ENCODE results near the gene LRRC37B. TPM values are rescaled to one million over a fixed set of nuclear protein-coding genes. Genes with fewer than 3 reads are reported as not detected.
"Not testable (repeated sequence)": the region's sequence is repeated elsewhere in the genome, so short reads cannot be mapped to it uniquely, and the experiment has no call there.

LRRC37B gene
- total RNA-seq, 1 experiment from 2014 or later = 19.1 TPM

GRCh38 chr17:32061840-32062239 lies 54.7 kb downstream of the LRRC37B start:
- not testable (repeated sequence) for H2AK5ac ChIP-seq (ENCODE audit: insufficient read length, low read length); H3K4me2 ChIP-seq (ENCODE audit: insufficient read depth, insufficient read length, low read length); H4K91ac ChIP-seq (ENCODE audit: insufficient read length, low read depth, low read length); H3K27me3 ChIP-seq (ENCODE audit: insufficient read depth, low read length); H2BK20ac ChIP-seq (ENCODE audit: low read depth, low read length, poor library complexity, severe bottlenecking); H4K5ac ChIP-seq (ENCODE audit: insufficient read length, low read depth, low read length); H3K4me1 ChIP-seq (ENCODE audit: insufficient read depth, low read length); H2BK120ac ChIP-seq (ENCODE audit: low read depth, low read length, poor library complexity, severe bottlenecking); H3K9ac ChIP-seq (ENCODE audit: extremely low read depth, insufficient read length, low read length); H3K27ac ChIP-seq (ENCODE audit: insufficient read length, low read depth, low read length); H3K27me3 Mint-ChIP-seq (ENCODE audit: low read depth); H2AFZ ChIP-seq (ENCODE audit: low read length); H3K56ac ChIP-seq (ENCODE audit: insufficient read length, low read depth, low read length); H2BK12ac ChIP-seq (ENCODE audit: insufficient read length, low read depth, low read length); H3K23ac ChIP-seq (ENCODE audit: insufficient read length, low read depth, low read length); H3K79me2 ChIP-seq (ENCODE audit: insufficient read depth, low read length); H3K9me3 Mint-ChIP-seq; H3K9me3 ChIP-seq (ENCODE audit: control insufficient read depth, low read depth, low read length); H3K23me2 ChIP-seq (ENCODE audit: insufficient read length, low read depth, low read length, poor library complexity, severe bottlenecking); H4K8ac ChIP-seq (replicated peaks; ENCODE audit: insufficient read length, low read depth, low read length); H3K79me1 ChIP-seq (ENCODE audit: insufficient read depth, low read depth, low read length, poor library complexity, severe bottlenecking); H2BK15ac ChIP-seq (ENCODE audit: low read depth, low read length); H3T11ph ChIP-seq (ENCODE audit: low read length); H3K4ac ChIP-seq (ENCODE audit: low read depth, low read length); H2BK5ac ChIP-seq (ENCODE audit: insufficient read length, low read length); H3K36me3 Mint-ChIP-seq (ENCODE audit: insufficient read depth in 1 of 3, low read depth in 3 of 3); H4K20me1 ChIP-seq (ENCODE audit: control insufficient read depth, insufficient read depth, insufficient read length)
- Mint-ChIP-seq H3K4me3 (peak overlapping the region; percentile 35 to 68), H3K27ac (peak overlapping the region in 2 of 3 experiments; percentile 90 to 92; a peak in 2 of 7 replicates), H3K4me1 (peaks cover 3 to 17% of the 10 kb centered on the region in 2 experiments)
- peak; percentile 62 for DNase-seq
- Histone ChIP-seq H3K14ac (ENCODE audit: insufficient read depth, low read length) (peak overlapping the region; percentile 29; the same call in 1 of the 2 replicates), H3K18ac (ENCODE audit: insufficient read length, low read depth, low read length) (peak overlapping the region; percentile 75)
- no CpG with 5 or more reads among the region's 8 CpGs for WGBS (ENCODE audit: extremely low coverage, insufficient read length, low lambda C conversion rate)

GRCh38 chr17:32064091-32064490 lies 56.9 kb downstream of the LRRC37B start:
- not testable (repeated sequence) for H2BK12ac ChIP-seq (ENCODE audit: insufficient read length, low read depth, low read length); H3K56ac ChIP-seq (ENCODE audit: insufficient read length, low read depth, low read length); H3K79me2 ChIP-seq (ENCODE audit: insufficient read depth, low read length); H2BK120ac ChIP-seq (ENCODE audit: low read depth, low read length, poor library complexity, severe bottlenecking); H3K9ac ChIP-seq (ENCODE audit: extremely low read depth, insufficient read length, low read length); H3K27me3 ChIP-seq (ENCODE audit: insufficient read depth, low read length); H3K14ac ChIP-seq (ENCODE audit: insufficient read depth, low read length); H4K91ac ChIP-seq (ENCODE audit: insufficient read length, low read depth, low read length); H3K27ac ChIP-seq (ENCODE audit: insufficient read length, low read depth, low read length); H2BK5ac ChIP-seq (ENCODE audit: insufficient read length, low read length); H4K8ac ChIP-seq (replicated peaks; ENCODE audit: insufficient read length, low read depth, low read length); H3K27me3 Mint-ChIP-seq (ENCODE audit: low read depth); H3K23ac ChIP-seq (ENCODE audit: insufficient read length, low read depth, low read length); H3K4me1 ChIP-seq (ENCODE audit: insufficient read depth, low read length); H3K23me2 ChIP-seq (ENCODE audit: insufficient read length, low read depth, low read length, poor library complexity, severe bottlenecking); H3T11ph ChIP-seq (ENCODE audit: low read length); H3K36me3 Mint-ChIP-seq (ENCODE audit: insufficient read depth in 1 of 3, low read depth in 3 of 3); H3K4ac ChIP-seq (ENCODE audit: low read depth, low read length); DNase-seq; H4K5ac ChIP-seq (ENCODE audit: insufficient read length, low read depth, low read length); H2BK20ac ChIP-seq (ENCODE audit: low read depth, low read length, poor library complexity, severe bottlenecking); H3K18ac ChIP-seq (ENCODE audit: insufficient read length, low read depth, low read length); H4K20me1 ChIP-seq (ENCODE audit: control insufficient read depth, insufficient read depth, insufficient read length); H3K9me3 Mint-ChIP-seq; H3K27ac Mint-ChIP-seq; H3K9me3 ChIP-seq (ENCODE audit: control insufficient read depth, low read depth, low read length); H2BK15ac ChIP-seq (ENCODE audit: low read depth, low read length); H3K79me1 ChIP-seq (ENCODE audit: insufficient read depth, low read depth, low read length, poor library complexity, severe bottlenecking); H2AK5ac ChIP-seq (ENCODE audit: insufficient read length, low read length); H3K4me2 ChIP-seq (ENCODE audit: insufficient read depth, insufficient read length, low read length); H2AFZ ChIP-seq (ENCODE audit: low read length); H3K4me3 Mint-ChIP-seq
- WGBS (ENCODE audit: extremely low coverage, insufficient read length, low lambda C conversion rate) = no CpG with 5 or more reads among the region's 2 CpGs
- peaks cover 5 to 17% of the 10 kb centered on the region in 2 experiments for H3K4me1 Mint-ChIP-seq

Measured in H9 (cell line).